ENCODE data around the gene C11orf68.

The C11orf68 gene

GRCh38 chr11:65890324-65891218, 28.3 kb downstream of the C11orf68 start, which contains the start of gene CCDC85B:
TSS of gene CCDC85B (plus strand) at chr11:65890673. CDS start at chr11:65890784, 111 bp downstream.
- DNase-seq (ENCODE audit: low read depth) = peak; percentile 98

- peak; percentile 86 for DNase-seq (ENCODE audit: low read depth)
Observed at GRCh38 chr11:65888163-65888814, 30.6 kb downstream of the C11orf68 start, which contains the start of gene FIBP. TSS of gene FIBP (minus strand) at chr11:65888471. CDS start at chr11:65888418, 53 bp downstream.

- no peak for DNase-seq (ENCODE audit: low read depth)
Observed at GRCh38 chr11:65887723-65888162, 31.1 kb downstream of the C11orf68 start.

- no peak for DNase-seq (ENCODE audit: low read depth)
Observed at GRCh38 chr11:65886826-65887722, 31.8 kb downstream of the C11orf68 start.

- no peak for DNase-seq (ENCODE audit: low read depth)
Observed at GRCh38 chr11:65885808-65886536, 32.9 kb downstream of the C11orf68 start.

GRCh38 chr11:65885231-65885630, 33.6 kb downstream of the C11orf68 start:
- no peak for DNase-seq (ENCODE audit: low read depth)

- peak; percentile 63 for DNase-seq (ENCODE audit: low read depth)
Observed at GRCh38 chr11:65884716-65885092, 34.2 kb downstream of the C11orf68 start.

GRCh38 chr11:65883786-65884715, 34.8 kb downstream of the C11orf68 start:
- no peak for DNase-seq (ENCODE audit: low read depth)

GRCh38 chr11:65883058-65883761, 35.7 kb downstream of the C11orf68 start:
- no peak for DNase-seq (ENCODE audit: low read depth)

- DNase-seq (ENCODE audit: low read depth) = no peak
Observed at GRCh38 chr11:65882120-65883057, 36.5 kb downstream of the C11orf68 start.

GRCh38 chr11:65880844-65881421, 37.9 kb downstream of the C11orf68 start:
- DNase-seq (ENCODE audit: low read depth) = no peak

GRCh38 chr11:65880027-65880426, 38.8 kb downstream of the C11orf68 start:
- no peak for DNase-seq (ENCODE audit: low read depth)

- DNase-seq (ENCODE audit: low read depth) = no peak
Observed at GRCh38 chr11:65879617-65880016, 39.2 kb downstream of the C11orf68 start, which contains the start of gene CTSW. TSS of gene CTSW (plus strand) at chr11:65879837. CDS start at chr11:65879855, 18 bp downstream.

- peak; percentile 97 for DNase-seq (ENCODE audit: low read depth)
Observed at GRCh38 chr11:65873318-65874156, 45.3 kb downstream of the C11orf68 start.

GRCh38 chr11:65872586-65873317, 46.1 kb downstream of the C11orf68 start, which contains the start of gene EFEMP2:
TSS of gene EFEMP2 (minus strand) at chr11:65872800. CDS start at chr11:65872354, 446 bp downstream.
- no peak for DNase-seq (ENCODE audit: low read depth)
